CD4-positive, alpha-beta T cell (primary cell): ENCODE data around the gene STAT6. TPM values are rescaled to one million over a fixed set of nuclear protein-coding genes. Genes with fewer than 3 reads are reported as not detected.

Source experiments
- ATAC-seq: fragments of 200-7000 bp; cut with Tn5 transposase; one replicate; pipeline ENCODE4 v1.10.0; 2022; ENCODE audit warnings: mild to moderate bottlenecking; ENCODE audit not compliant: poor library complexity
- CTCF ChIA-PET: fragments of 350-600 bp; sonication (Branson Sonifier 250); formaldehyde crosslinking; loops from one replicate; lab custom pipeline; 2021; ENCODE audit warnings: antibody characterized with exemption, inconsistent platforms; lab: Charles Lee
- POLR2A ChIA-PET: fragments of 350-600 bp; sonication (Branson Sonifier 250); formaldehyde crosslinking; loops from one replicate; lab custom pipeline; 2021; ENCODE audit warnings: antibody characterized with exemption, inconsistent platforms; lab: Charles Lee
- DNase-seq, 14 experiments: peaks; one replicate each; pipeline ENCODE4 v3.0.0-alpha.2; 2013 to 2020; ENCODE audit warnings: mixed read lengths in 2 of 14
- H3K27ac ChIP-seq, 2 donors: one replicate each; pipeline versions ENCODE4 v1.5.1 to v1.7.0; 2013; ENCODE audit warnings: low read length in 2 of 2, low read depth in 1 of 2, mild to moderate bottlenecking in 1 of 2
- H3K27me3 ChIP-seq, 2 experiments: 1 replicate in 1 of 2; 2 replicates in 1 of 2; pipeline versions ENCODE4 v1.6.1 to v1.7.0; 2013; ENCODE audit warnings: low read length in 2 of 2, control low read depth in 1 of 2, mild to moderate bottlenecking in 1 of 2, moderate library complexity in 1 of 2; ENCODE audit not compliant: insufficient read depth in 2 of 2, control insufficient read depth in 1 of 2
- H3K36me3 ChIP-seq: one replicate; pipeline ENCODE4 v1.6.1; 2013; ENCODE audit warnings: low read length, control low read depth; ENCODE audit not compliant: insufficient read depth
- H3K4me1 ChIP-seq: one replicate; pipeline ENCODE4 v1.6.1; 2013; ENCODE audit warnings: low read length, control low read depth; ENCODE audit not compliant: insufficient read depth
- H3K4me3 ChIP-seq: one replicate; pipeline ENCODE4 v1.5.1; 2013; ENCODE audit warnings: mild to moderate bottlenecking, low read length, moderate library complexity
- H3K9me3 ChIP-seq, 2 experiments: 1 replicate in 1 of 2; 2 replicates in 1 of 2; pipeline versions ENCODE4 v1.6.1 to v1.7.0; 2013; ENCODE audit warnings: low read length in 2 of 2, mild to moderate bottlenecking in 2 of 2, control low read depth in 1 of 2, moderate library complexity in 1 of 2; ENCODE audit not compliant: control insufficient read depth in 1 of 2, insufficient read depth in 1 of 2
- H3K27ac Mint-ChIP-seq: one replicate; pipeline ENCODE4 v1.8.0; 2020; ENCODE audit warnings: mixed read lengths
- H3K27me3 Mint-ChIP-seq: one replicate; pipeline ENCODE4 v1.8.0; 2021; ENCODE audit warnings: mixed read lengths
- H3K36me3 Mint-ChIP-seq: one replicate; pipeline ENCODE4 v1.8.0; 2021; ENCODE audit warnings: low read depth, mixed read lengths
- H3K4me1 Mint-ChIP-seq: one replicate; pipeline ENCODE4 v1.8.0; 2021; ENCODE audit warnings: low read depth, mixed read lengths
- H3K4me3 Mint-ChIP-seq: one replicate; pipeline ENCODE4 v1.8.0; 2020; ENCODE audit warnings: mild to moderate bottlenecking, mixed read lengths
- H3K9me3 Mint-ChIP-seq: one replicate; pipeline ENCODE4 v1.8.0; 2020; ENCODE audit warnings: mixed read lengths
- intact Hi-C, 2 experiments: fragments of 100-400 bp; cut with DNase I in 1 of 2; cut with micrococcal nuclease in 1 of 2; formaldehyde crosslinking; loops; one replicate each; pipeline versions ENCODE4 v1.15.1 to v1.9.0; 2023 to 2025; cut with DNase I, micrococcal nuclease
- total RNA-seq, 174 experiments: library from RNA in 2 of 174; stranded (reverse) in 2 of 174; gene quantifications; one replicate each; pipeline ENCODE4 v1.2.3 and lab custom pipeline; 2021 to 2026
- TF ChIP-seq, protein P1 (sequence below): fragments of 200-600 bp; IDR thresholded peaks from one replicate; pipeline ENCODE4 v1.8.0; 2022; ENCODE audit warnings: antibody characterized with exemption, mild to moderate bottlenecking

The STAT6 gene
- total RNA-seq, 2 experiments from 2014 or later: 133 to 144 TPM

DNA sequence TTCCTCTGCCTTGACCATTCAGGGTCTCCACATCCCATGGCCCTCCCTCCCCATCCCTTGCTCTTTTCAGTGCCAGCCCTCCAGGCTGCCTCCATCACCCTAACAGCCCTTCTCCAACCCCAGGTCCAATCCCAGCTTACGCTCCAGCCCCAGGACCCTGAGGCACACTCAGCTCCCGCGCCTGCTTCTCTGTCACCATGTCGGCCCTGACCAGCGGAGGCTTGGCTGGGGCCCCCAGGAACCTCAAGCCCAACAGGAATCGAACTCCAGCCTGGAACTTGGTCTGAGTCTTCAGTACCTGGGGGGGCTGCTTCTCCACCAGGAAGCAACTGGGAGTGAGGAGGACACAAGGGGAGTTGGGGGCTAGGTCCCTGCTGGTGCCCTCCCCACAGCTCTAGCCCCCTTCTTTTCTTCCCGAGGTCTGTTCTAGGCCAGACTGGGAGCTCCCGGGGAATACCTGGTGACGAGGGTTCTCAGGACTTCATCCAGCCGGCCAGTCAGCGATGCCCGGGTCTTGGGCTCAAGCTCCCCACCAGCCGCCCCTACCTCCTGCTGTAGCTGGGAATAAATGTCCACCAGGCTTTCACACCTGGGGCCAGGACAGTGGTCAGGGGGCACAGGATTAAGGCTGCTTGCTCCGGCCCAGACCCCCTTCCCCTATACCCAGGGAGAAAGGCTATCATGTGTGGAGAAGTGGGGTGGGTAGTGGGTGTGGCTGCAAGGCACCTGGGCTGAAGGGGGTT is 6.0 kb downstream of the STAT6 start:
- H3K27ac Mint-ChIP-seq: peak overlapping the region; percentile 69
- TF ChIP-seq, protein P1, sequence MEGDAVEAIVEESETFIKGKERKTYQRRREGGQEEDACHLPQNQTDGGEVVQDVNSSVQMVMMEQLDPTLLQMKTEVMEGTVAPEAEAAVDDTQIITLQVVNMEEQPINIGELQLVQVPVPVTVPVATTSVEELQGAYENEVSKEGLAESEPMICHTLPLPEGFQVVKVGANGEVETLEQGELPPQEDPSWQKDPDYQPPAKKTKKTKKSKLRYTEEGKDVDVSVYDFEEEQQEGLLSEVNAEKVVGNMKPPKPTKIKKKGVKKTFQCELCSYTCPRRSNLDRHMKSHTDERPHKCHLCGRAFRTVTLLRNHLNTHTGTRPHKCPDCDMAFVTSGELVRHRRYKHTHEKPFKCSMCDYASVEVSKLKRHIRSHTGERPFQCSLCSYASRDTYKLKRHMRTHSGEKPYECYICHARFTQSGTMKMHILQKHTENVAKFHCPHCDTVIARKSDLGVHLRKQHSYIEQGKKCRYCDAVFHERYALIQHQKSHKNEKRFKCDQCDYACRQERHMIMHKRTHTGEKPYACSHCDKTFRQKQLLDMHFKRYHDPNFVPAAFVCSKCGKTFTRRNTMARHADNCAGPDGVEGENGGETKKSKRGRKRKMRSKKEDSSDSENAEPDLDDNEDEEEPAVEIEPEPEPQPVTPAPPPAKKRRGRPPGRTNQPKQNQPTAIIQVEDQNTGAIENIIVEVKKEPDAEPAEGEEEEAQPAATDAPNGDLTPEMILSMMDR: no peak
- H3K4me1 Mint-ChIP-seq: peaks cover 65% of the 10 kb centered on the region
- Histone ChIP-seq H3K27ac (no peak overlapping the region), H3K4me1 (peaks cover 62% of the 10 kb centered on the region), H3K36me3 (peaks cover 66% of the 10 kb centered on the region), H3K9me3 (no peaks in the 10 kb centered on the region), H3K4me3 (no peak overlapping the region), H3K27me3 (no peaks in the 10 kb centered on the region)
- no peaks in the 10 kb centered on the region for H3K27me3 Mint-ChIP-seq
- no peak for DNase-seq
- POLR2A ChIA-PET: interaction anchor here (1.3 to 10.4 kb wide), 2 partner anchors 12 to 26 kb away, joined by 3 to 344 read pairs; partner anchors contain the start of genes NAB2 and NEMP1
- H3K4me3 Mint-ChIP-seq: no peak overlapping the region
- ATAC-seq: no peak
- intact Hi-C loops: no loop called here
- no peaks in the 10 kb centered on the region for H3K9me3 Mint-ChIP-seq
- CTCF ChIA-PET: interaction anchor here (1.8 to 2.5 kb wide), 2 partner anchors 36 to 43 kb away, joined by 5 to 6 read pairs; no protein-coding TSS in a partner anchor
- peaks cover 80% of the 10 kb centered on the region for H3K36me3 Mint-ChIP-seq

DNA sequence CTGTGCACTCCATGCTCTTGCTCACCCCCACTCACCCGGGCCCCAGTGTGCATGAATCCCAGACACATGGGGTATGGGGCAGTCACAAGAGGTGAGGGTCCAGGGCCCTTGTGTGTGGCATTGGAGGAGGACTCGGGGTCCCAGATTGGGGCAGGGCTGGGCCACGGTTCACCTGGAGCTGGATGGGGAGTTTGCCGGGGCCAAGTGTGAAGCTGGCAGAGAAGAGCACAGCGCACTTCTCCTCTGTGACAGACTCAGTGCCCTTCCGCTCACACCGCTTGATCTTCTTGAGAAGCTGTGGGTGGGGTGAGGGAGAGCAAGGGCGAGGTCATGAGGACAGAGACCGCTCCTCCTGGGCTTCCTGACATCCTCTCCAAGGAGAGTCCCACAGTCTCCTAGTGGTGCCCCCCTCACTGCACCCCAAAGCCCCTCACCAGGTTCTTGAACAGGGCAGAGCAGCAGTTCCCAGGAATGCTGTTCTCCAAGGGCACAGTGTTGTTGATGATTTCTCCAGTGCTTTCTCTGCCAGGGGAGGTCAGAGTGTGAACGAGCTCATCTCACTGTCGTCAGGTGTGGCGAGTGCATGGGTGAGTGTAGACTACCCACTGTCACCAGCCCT is 6.8 kb downstream of the STAT6 start:
- POLR2A ChIA-PET: interaction anchor here (0.6 to 10.4 kb wide), 3 partner anchors 11 to 41 kb away, joined by 3 to 344 read pairs (median 6); partner anchors contain the start of genes NAB2 and NEMP1
- H3K27ac ChIP-seq: no peak overlapping the region
- peaks cover 74% of the 10 kb centered on the region for H3K36me3 ChIP-seq
- intact Hi-C loops: no loop called here
- H3K4me1 ChIP-seq: peaks cover 55% of the 10 kb centered on the region
- Mint-ChIP-seq H3K4me3 (no peak overlapping the region), H3K4me1 (peaks cover 59% of the 10 kb centered on the region), H3K27ac (peak overlapping the region; percentile 69), H3K36me3 (peaks cover 80% of the 10 kb centered on the region), H3K27me3 (no peaks in the 10 kb centered on the region), H3K9me3 (no peaks in the 10 kb centered on the region)
- H3K4me3 ChIP-seq: no peak overlapping the region
- TF ChIP-seq, protein P1: no peak
- DNase-seq (no peak), ATAC-seq (no peak)
- CTCF ChIA-PET: no interaction called here
- no peaks in the 10 kb centered on the region for H3K27me3 ChIP-seq
- no peaks in the 10 kb centered on the region for H3K9me3 ChIP-seq

DNA sequence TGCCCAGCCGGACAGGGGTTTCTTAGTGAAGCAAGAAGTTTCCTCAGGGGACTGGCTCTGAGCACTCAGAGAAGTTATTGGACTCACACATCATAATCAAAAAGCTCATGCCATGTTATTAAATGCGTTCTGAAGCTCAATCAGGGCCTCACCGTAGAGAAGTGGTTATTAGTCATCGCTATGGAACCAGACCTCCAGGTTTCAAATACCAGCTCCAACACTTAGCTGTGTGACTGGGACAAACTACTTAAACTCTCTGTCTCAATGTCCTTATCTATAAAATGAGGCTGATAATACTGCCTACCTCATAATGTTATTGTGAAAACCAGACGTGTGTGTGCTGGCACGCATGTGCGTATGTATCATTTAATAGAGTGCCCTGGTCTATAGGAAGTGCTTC is 7.3 kb downstream of the STAT6 start:
- peaks cover 83% of the 10 kb centered on the region for H3K36me3 Mint-ChIP-seq

More for the DNA sequence above, 7.3 kb downstream of the STAT6 start:
- no peak overlapping the region for H3K4me3 Mint-ChIP-seq
- intact Hi-C loops: no loop called here
- H3K27me3 Mint-ChIP-seq: no peaks in the 10 kb centered on the region
- Histone ChIP-seq H3K9me3 (no peaks in the 10 kb centered on the region), H3K4me1 (peaks cover 55% of the 10 kb centered on the region), H3K4me3 (no peak overlapping the region), H3K36me3 (peaks cover 80% of the 10 kb centered on the region), H3K27me3 (no peaks in the 10 kb centered on the region), H3K27ac (no peak overlapping the region)
- DNase-seq (no peak), ATAC-seq (no peak)
- peak overlapping the region; percentile 69 for H3K27ac Mint-ChIP-seq
- H3K4me1 Mint-ChIP-seq: peaks cover 62% of the 10 kb centered on the region
- ChIA-PET CTCF (no interaction called here), POLR2A (interaction anchor here (1.8 to 10.4 kb wide), 2 partner anchors 11 to 25 kb away, joined by 6 to 344 read pairs; partner anchors contain the start of genes NAB2 and NEMP1)
- TF ChIP-seq, protein P1: no peak
- no peaks in the 10 kb centered on the region for H3K9me3 Mint-ChIP-seq
